Parathyroid adenoma (tissue), 2 donors: ENCODE measurements around the gene GAB4.

Source experiments
- H2AFZ ChIP-seq: fragments of 300-600 bp; sonication (generic); one replicate; pipeline ENCODE4 v1.7.0; 2017; ENCODE audit warnings: antibody characterized with exemption, mild to moderate bottlenecking
- H3K27ac ChIP-seq: fragments of 300-600 bp; sonication (generic); one replicate; pipeline ENCODE4 v1.7.0; 2017
- H3K27me3 ChIP-seq: fragments of 300-600 bp; sonication (generic); one replicate; pipeline ENCODE4 v1.7.0; 2017; ENCODE audit warnings: low read length; ENCODE audit not compliant: control insufficient read depth, insufficient read depth
- H3K36me3 ChIP-seq: fragments of 300-600 bp; sonication (generic); one replicate; pipeline ENCODE4 v1.7.0; 2017; ENCODE audit warnings: low read length; ENCODE audit not compliant: control insufficient read depth, insufficient read depth
- H3K4me1 ChIP-seq: fragments of 300-600 bp; sonication (generic); one replicate; pipeline ENCODE4 v1.7.0; 2017; ENCODE audit warnings: control low read depth
- H3K4me2 ChIP-seq: fragments of 300-600 bp; sonication (generic); one replicate; pipeline ENCODE4 v1.7.0; 2017; ENCODE audit warnings: low read length
- H3K4me3 ChIP-seq: fragments of 300-600 bp; sonication (generic); one replicate; pipeline ENCODE4 v1.7.0; 2017; ENCODE audit warnings: low read depth, low read length
- H3K79me2 ChIP-seq: fragments of 300-600 bp; sonication (generic); one replicate; pipeline ENCODE4 v1.7.0; 2017; ENCODE audit warnings: control low read depth
- H3K9ac ChIP-seq: fragments of 300-600 bp; sonication (generic); one replicate; pipeline ENCODE4 v1.7.0; 2017; ENCODE audit warnings: mild to moderate bottlenecking
- H3K9me3 ChIP-seq: fragments of 300-600 bp; sonication (generic); one replicate; pipeline ENCODE4 v1.7.0; 2017; ENCODE audit warnings: low read length; ENCODE audit not compliant: control insufficient read depth
- TF ChIP-seq, protein P1 (sequence below): fragments of 300-600 bp; sonication (generic); IDR thresholded peaks from one replicate; pipeline ENCODE4 v1.7.0; 2017; ENCODE audit warnings: antibody characterized with exemption, mild to moderate bottlenecking
- donor health status: primary hyperparathyroidism.

Gene GAB4

DNA sequence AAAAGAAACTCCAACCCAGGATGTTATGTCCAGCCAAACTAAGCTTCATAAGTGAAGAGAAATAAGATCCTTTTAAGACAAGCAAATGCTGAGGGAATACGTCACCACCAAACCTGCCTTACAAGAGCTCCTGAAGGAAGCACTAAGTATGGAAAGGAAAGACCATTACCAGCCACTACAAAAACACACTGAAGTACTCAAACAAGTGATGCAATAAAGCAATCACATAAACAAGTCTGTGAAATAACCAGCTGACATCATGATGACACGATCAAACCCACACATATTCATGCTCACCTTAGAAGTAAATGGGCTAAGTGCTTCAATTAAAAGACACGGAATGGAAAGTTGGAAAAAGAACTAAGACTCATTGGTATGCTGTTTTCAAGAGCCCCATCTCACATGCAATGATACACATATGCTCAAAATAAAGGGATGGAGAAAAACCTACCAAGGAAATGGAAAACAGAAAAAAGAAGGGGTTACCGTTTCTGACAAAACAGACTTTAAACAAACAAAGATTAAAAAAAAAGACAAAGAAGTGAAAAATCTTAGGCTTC lies 82.5 kb downstream of the GAB4 start:
- no peak overlapping the region for H2AFZ ChIP-seq
- TF ChIP-seq, protein P1, sequence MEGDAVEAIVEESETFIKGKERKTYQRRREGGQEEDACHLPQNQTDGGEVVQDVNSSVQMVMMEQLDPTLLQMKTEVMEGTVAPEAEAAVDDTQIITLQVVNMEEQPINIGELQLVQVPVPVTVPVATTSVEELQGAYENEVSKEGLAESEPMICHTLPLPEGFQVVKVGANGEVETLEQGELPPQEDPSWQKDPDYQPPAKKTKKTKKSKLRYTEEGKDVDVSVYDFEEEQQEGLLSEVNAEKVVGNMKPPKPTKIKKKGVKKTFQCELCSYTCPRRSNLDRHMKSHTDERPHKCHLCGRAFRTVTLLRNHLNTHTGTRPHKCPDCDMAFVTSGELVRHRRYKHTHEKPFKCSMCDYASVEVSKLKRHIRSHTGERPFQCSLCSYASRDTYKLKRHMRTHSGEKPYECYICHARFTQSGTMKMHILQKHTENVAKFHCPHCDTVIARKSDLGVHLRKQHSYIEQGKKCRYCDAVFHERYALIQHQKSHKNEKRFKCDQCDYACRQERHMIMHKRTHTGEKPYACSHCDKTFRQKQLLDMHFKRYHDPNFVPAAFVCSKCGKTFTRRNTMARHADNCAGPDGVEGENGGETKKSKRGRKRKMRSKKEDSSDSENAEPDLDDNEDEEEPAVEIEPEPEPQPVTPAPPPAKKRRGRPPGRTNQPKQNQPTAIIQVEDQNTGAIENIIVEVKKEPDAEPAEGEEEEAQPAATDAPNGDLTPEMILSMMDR = no peak

DNA sequence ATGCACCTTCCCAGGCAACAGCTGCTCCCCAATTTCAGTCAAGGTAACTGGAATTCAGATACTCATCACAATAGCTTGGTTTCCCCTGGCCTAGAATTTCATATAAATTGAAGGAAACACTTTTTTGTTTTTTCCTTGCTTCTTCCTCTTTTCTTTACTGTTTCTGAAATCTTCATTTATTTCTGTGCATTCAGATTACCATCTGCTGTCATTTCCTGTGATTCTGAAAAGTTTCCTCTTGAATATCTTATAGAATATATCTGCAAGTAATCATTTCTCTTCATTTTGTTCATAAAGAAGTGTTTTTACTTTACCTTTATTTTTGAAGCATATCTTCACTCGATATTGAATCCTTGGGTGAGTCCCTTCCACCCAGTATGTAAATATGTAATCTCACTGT lies 85.3 kb downstream of the GAB4 start:
- no peaks in the 10 kb centered on the region for H3K27me3 ChIP-seq
- no peaks in the 10 kb centered on the region for H3K79me2 ChIP-seq
- H3K36me3 ChIP-seq = no peaks in the 10 kb centered on the region
- no peak overlapping the region for H3K4me2 ChIP-seq
- no peak overlapping the region for H2AFZ ChIP-seq
- no peak overlapping the region for H3K27ac ChIP-seq
- no peaks in the 10 kb centered on the region for H3K4me1 ChIP-seq
- no peaks in the 10 kb centered on the region for H3K9me3 ChIP-seq
- H3K9ac ChIP-seq = no peak overlapping the region
- TF ChIP-seq, protein P1 = no peak
- no peak overlapping the region for H3K4me3 ChIP-seq

More for the DNA sequence above, 82.5 kb downstream of the GAB4 start:
- Histone ChIP-seq H3K9ac (no peak overlapping the region), H3K4me1 (no peaks in the 10 kb centered on the region), H3K79me2 (no peaks in the 10 kb centered on the region), H3K27me3 (no peaks in the 10 kb centered on the region), H3K36me3 (no peaks in the 10 kb centered on the region), H3K4me3 (no peak overlapping the region), H3K4me2 (no peak overlapping the region), H3K9me3 (no peaks in the 10 kb centered on the region), H3K27ac (no peak overlapping the region)

DNA sequence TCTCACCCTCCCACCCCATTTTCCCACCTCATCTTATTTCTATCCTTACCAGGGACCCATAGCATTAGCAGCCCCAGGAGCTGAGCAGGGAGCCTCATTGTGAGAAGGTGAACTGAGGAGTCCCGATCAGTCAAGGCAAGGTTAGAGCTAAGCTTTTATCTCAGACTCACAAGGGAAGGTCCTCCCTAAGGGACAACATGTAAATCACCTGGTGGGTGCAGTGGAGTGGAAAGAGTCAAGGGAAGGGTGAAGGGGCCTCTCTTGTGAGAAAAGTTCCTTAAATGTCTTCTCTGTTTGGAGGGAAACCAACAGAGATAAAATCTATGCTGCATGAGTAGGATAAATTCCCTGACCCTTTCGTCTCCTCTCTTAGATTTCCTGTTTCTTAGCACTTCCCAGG lies 85.9 kb downstream of the GAB4 start:
- no peaks in the 10 kb centered on the region for H3K79me2 ChIP-seq

DNA sequence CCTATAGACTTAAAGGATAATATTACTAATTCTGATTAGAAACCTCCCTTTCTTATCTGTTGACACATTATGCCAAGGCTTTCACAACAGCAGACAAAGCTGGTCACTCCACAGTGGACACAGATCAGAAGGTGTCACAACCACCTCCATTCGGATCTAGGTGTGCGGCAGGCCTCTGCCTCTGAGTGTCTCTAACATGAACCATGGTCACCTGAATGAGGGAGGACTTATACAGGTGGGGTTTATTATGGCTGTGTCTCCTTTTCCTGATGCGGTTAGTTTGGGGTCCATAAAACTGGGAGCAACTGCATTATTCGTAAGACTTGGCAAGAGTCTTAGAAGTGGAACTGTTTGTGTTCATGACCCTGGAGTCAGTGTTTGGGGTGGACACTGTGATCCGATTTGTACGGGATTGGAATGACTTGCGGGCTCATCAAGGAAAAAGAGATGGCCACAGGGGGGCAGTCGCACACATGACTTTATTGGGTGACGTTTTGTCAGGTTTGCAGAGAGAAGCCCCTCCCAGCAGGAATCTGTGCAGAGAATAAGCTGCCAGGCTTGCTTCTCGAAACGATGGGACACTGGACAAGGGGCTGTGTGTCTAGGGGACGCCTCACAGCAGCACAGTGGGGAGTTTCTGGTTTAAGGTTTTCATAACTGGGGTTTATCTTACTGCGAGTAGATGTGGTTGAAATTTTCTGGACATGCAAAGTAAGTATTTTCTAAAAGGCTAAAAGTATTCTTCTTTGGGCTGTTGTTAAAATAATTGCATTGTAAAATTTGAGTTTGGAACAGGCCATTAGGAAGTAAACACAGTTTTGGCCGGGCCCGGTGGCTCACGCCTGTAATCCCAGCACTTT lies 90.6 kb downstream of the GAB4 start:
- Histone ChIP-seq H3K27me3 (no peaks in the 10 kb centered on the region), H3K27ac (no peak overlapping the region), H3K4me1 (no peaks in the 10 kb centered on the region), H3K9ac (no peak overlapping the region), H3K4me2 (no peak overlapping the region), H3K4me3 (no peak overlapping the region), H3K79me2 (no peaks in the 10 kb centered on the region), H3K9me3 (no peaks in the 10 kb centered on the region), H3K36me3 (no peaks in the 10 kb centered on the region), H2AFZ (no peak overlapping the region)
- TF ChIP-seq, protein P1 = peak; percentile 42

More for the DNA sequence above, 85.9 kb downstream of the GAB4 start:
- Histone ChIP-seq H3K27ac (no peak overlapping the region), H3K4me2 (no peak overlapping the region), H3K36me3 (no peaks in the 10 kb centered on the region), H3K4me1 (no peaks in the 10 kb centered on the region), H3K27me3 (no peaks in the 10 kb centered on the region), H2AFZ (no peak overlapping the region), H3K9ac (no peak overlapping the region), H3K9me3 (no peaks in the 10 kb centered on the region), H3K4me3 (no peak overlapping the region)
- TF ChIP-seq, protein P1 = no peak
